ENCODE results near the gene CYFIP1. TPM values are rescaled to one million over a fixed set of nuclear protein-coding genes. Genes with fewer than 3 reads are reported as not detected.

The CYFIP1 gene
- total and polyA plus RNA-seq, 9 of the 15 experiments (the other 6 are each of a cell fraction or from before 2014, with no cell fraction given) = 3.8 to 59.8 (median 28.3) TPM

DNA sequence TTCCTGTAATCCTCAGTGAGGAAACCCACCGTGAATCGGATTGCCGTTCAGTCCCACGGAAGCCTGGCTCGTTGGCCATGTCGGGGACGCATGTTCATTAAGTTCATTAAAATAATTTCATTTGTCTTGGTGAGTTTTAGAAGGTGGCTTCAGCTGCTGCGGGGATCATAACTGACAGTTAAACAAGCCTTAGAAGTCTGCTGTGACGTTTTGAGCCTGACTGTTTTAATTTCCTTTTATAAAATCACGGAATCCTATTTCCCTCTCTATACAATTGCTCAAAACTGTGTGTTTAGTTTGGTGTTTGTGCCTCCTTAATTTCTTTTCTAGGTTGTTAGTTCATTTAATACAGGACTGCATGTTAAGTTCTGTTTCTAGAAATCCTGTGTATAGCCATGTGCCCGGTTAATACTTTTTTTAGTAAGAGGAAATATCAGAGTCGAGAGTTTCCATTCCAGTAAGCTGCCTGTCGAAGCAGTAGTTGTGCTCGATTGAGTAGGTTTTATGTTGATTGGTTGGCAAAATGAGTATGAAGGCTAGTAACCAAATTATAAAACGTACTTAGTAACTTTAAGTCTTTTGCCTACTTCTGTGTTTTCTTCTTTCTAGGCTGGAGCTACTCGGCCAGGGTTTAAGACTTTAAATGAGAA, 141.0 kb downstream of the CYFIP1 start:
- H4K20me1 ChIP-seq (replicated peaks; ENCODE audit: control insufficient read depth, insufficient read depth, low read length) = no peaks in the 10 kb centered on the region; the same call in 1 of the 2 replicates
- FAIRE-seq (no peak), DNase-seq (ENCODE audit: extremely low read depth in 1 of 4, low spot score in 3 of 4) (no peak), ATAC-seq (no peak)
- H3K9me1 ChIP-seq (ENCODE audit: control insufficient read depth, insufficient read depth, low read length) = no peaks in the 10 kb centered on the region
- H2AFZ ChIP-seq (ENCODE audit: low read depth, low read length) = peak overlapping the region; percentile 93
- no peaks in the 10 kb centered on the region for H3K27me3 ChIP-seq (ENCODE audit: control insufficient read depth in 2 of 2, insufficient read depth in 2 of 2, low read length in 2 of 2)
- H3K9me3 ChIP-seq (replicated peaks; ENCODE audit: control insufficient read depth, insufficient read depth, low read depth, low read length) = no peaks in the 10 kb centered on the region
- peak overlapping the region; percentile 94 for H3K27ac ChIP-seq (ENCODE audit: extremely low read depth, low read depth, low read length)
- peak overlapping the region; percentile 94 to 100 for H3K9ac ChIP-seq (ENCODE audit: insufficient read depth in 1 of 2, low read depth in 2 of 2, low read length in 2 of 2)
- peak overlapping the region; percentile 97 for H3K4me3 ChIP-seq
- in situ Hi-C loops (cut with MboI) (no loop called here), intact Hi-C loops (cut with micrococcal nuclease) (loop anchor here (5.0 kb wide), 1 partner anchor 57 kb away; no protein-coding TSS in a partner anchor)
- ChIA-PET CTCF (ENCODE audit: low intra/inter-chr PET ratio) (no interaction called here), POLR2A (interaction anchor here (0.6 to 1.4 kb wide), 4 partner anchors 16 to 200 kb away, joined by 3 to 4 read pairs (median 4); partner anchors contain the start of gene TUBGCP5)
- H3K79me2 ChIP-seq (ENCODE audit: control insufficient read depth, insufficient read depth, low read length) = peaks cover 56% of the 10 kb centered on the region
- peaks cover 37% of the 10 kb centered on the region for H3K36me3 ChIP-seq (ENCODE audit: control insufficient read depth, insufficient read depth, low read length)
- WGBS (ENCODE audit: insufficient coverage, low coverage, missing lambda C conversion rate) = under 1% methylated on average over 16 of the region's 16 CpGs
- H3K4me2 ChIP-seq (ENCODE audit: insufficient read depth, low read length) = peak overlapping the region; percentile 90
- BruUV-seq (replicated peaks) = no TSS peak
- peaks cover 11 to 21% of the 10 kb centered on the region in 2 experiments; a peak in 4 of 5 replicates for H3K4me1 ChIP-seq (replicated peaks in 1 of 2; ENCODE audit: control insufficient read depth in 2 of 2, insufficient read depth in 2 of 2, low read length in 2 of 2)
- TF ChIP-seq ASH1L (IDR thresholded peaks at IDR 0.05; ENCODE audit: borderline replicate concordance, low read depth, partially characterized antibody) (no peak), NFRKB (IDR thresholded peaks at IDR 0.05; ENCODE audit: low read depth) (peak; percentile 52; the same call in 1 of the 2 replicates), BRD4 (IDR thresholded peaks at IDR 0.05) (0 out of 2 replicates have a peak, but pooled peaks have one; percentile 22), ZNF707 (CRISPR knock-in tag; conservative IDR thresholded peaks at IDR 0.05) (no peak), SOX6 (IDR thresholded peaks at IDR 0.05) (no peak), MTA2 (IDR thresholded peaks at IDR 0.05; ENCODE audit: low read depth) (no peak), POLR2AphosphoS5 (IDR thresholded peaks at IDR 0.05; ENCODE audit: control insufficient read depth, insufficient read depth, low read depth, low read length) (no peak), CSDE1 (IDR thresholded peaks at IDR 0.05) (0 out of 4 replicates have a peak, but pooled peaks of 1 of the 2 experiments have one; percentile 40), CEBPB (tag; IDR thresholded peaks at IDR 0.05) (no peak), FOXK1 (CRISPR knock-in tag; IDR thresholded peaks at IDR 0.05; ENCODE audit: borderline replicate concordance) (0 out of 2 replicates have a peak, but pooled peaks have one; percentile 67), BMI1 (IDR thresholded peaks at IDR 0.05; ENCODE audit: low read length) (no peak)
- TF ChIP-seq, protein P1, sequence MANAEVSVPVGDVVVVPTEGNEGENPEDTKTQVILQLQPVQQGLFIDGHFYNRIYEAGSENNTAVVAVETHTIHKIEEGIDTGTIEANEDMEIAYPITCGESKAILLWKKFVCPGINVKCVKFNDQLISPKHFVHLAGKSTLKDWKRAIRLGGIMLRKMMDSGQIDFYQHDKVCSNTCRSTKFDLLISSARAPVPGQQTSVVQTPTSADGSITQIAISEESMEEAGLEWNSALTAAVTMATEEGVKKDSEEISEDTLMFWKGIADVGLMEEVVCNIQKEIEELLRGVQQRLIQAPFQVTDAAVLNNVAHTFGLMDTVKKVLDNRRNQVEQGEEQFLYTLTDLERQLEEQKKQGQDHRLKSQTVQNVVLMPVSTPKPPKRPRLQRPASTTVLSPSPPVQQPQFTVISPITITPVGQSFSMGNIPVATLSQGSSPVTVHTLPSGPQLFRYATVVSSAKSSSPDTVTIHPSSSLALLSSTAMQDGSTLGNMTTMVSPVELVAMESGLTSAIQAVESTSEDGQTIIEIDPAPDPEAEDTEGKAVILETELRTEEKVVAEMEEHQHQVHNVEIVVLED (CRISPR knock-in tag; IDR thresholded peaks at IDR 0.05) = no peak
- TF ChIP-seq, protein P2, sequence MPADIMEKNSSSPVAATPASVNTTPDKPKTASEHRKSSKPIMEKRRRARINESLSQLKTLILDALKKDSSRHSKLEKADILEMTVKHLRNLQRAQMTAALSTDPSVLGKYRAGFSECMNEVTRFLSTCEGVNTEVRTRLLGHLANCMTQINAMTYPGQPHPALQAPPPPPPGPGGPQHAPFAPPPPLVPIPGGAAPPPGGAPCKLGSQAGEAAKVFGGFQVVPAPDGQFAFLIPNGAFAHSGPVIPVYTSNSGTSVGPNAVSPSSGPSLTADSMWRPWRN (IDR thresholded peaks at IDR 0.05; ENCODE audit: low read depth) = no peak
- TF ChIP-seq, protein P3, sequence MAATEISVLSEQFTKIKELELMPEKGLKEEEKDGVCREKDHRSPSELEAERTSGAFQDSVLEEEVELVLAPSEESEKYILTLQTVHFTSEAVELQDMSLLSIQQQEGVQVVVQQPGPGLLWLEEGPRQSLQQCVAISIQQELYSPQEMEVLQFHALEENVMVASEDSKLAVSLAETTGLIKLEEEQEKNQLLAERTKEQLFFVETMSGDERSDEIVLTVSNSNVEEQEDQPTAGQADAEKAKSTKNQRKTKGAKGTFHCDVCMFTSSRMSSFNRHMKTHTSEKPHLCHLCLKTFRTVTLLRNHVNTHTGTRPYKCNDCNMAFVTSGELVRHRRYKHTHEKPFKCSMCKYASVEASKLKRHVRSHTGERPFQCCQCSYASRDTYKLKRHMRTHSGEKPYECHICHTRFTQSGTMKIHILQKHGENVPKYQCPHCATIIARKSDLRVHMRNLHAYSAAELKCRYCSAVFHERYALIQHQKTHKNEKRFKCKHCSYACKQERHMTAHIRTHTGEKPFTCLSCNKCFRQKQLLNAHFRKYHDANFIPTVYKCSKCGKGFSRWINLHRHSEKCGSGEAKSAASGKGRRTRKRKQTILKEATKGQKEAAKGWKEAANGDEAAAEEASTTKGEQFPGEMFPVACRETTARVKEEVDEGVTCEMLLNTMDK (IDR thresholded peaks at IDR 0.05; ENCODE audit: borderline replicate concordance, insufficient read depth, low read depth, low read length, poor library complexity, severe bottlenecking) = no peak

Measured in K562 (cell line).